Spleen (tissue), 7 donors: Measurements from ENCODE around the gene TNFSF12.

ENCODE experiments used
- POLR2A ChIP-seq, 3 donors: fragments of 450-650 bp; IDR thresholded peaks; one replicate each; pipeline ENCODE4 v1.5.1; 2017; ENCODE audit warnings: antibody characterized with exemption in 3 of 3, mild to moderate bottlenecking in 1 of 3
- POLR2AphosphoS5 ChIP-seq, 3 donors: sonication (generic); formaldehyde crosslinking; IDR thresholded peaks; one replicate each; pipeline ENCODE4 v1.5.1; 2017; ENCODE audit warnings: antibody characterized with exemption in 3 of 3
- TF ChIP-seq, protein P1 (sequence below), 11 experiments: fragments of 200-600 bp in 7 of 11; fragments of 450-650 bp in 4 of 11; sonication (generic) in 4 of 11; IDR thresholded peaks in 8 of 11; conservative IDR thresholded peaks in 3 of 11; 1 replicate in 7 of 11; 2 replicates in 4 of 11; pipeline versions ENCODE4 v1.4.0 to v1.8.0; 2016 to 2021; ENCODE audit warnings: antibody characterized with exemption in 11 of 11, inconsistent platforms in 4 of 11, mild to moderate bottlenecking in 1 of 11
- donor health status: DM: no; HTN: no; CAD: no; lungs with moderate emphysema.
- donor health status: DM: no; HTN: no; CAD: no.
- donor health status: DM: no; HTN: no; CAD: no.

DNA sequence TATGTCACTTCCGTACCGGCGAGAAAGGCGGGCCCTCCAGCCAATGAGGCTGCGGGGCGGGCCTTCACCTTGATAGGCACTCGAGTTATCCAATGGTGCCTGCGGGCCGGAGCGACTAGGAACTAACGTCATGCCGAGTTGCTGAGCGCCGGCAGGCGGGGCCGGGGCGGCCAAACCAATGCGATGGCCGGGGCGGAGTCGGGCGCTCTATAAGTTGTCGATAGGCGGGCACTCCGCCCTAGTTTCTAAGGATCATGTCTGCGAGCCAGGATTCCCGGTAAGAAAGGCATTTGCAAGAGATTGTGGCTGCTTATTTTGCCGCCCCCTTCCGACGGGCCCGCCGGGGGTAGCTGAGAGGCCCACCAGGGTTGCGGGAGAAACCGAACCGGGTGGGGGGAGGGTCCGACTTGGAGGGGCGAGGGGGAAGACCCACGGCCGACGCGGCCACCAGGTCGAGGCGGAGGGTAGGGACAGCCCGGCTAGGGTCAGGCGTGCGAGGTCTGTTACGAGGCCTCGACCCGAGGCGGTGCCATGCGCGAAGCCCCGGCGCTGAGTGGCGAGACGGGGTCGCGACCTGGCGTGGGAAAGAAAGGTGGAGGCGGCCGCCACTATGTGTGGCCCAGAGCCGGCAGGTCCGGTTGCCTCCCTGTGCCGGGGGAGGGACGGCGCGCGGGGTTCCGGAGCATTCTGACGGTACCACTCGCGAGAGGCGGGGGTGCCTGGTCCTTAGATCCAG lies 23.9 kb downstream of the TNFSF12 start:
- TF ChIP-seq, protein P1, sequence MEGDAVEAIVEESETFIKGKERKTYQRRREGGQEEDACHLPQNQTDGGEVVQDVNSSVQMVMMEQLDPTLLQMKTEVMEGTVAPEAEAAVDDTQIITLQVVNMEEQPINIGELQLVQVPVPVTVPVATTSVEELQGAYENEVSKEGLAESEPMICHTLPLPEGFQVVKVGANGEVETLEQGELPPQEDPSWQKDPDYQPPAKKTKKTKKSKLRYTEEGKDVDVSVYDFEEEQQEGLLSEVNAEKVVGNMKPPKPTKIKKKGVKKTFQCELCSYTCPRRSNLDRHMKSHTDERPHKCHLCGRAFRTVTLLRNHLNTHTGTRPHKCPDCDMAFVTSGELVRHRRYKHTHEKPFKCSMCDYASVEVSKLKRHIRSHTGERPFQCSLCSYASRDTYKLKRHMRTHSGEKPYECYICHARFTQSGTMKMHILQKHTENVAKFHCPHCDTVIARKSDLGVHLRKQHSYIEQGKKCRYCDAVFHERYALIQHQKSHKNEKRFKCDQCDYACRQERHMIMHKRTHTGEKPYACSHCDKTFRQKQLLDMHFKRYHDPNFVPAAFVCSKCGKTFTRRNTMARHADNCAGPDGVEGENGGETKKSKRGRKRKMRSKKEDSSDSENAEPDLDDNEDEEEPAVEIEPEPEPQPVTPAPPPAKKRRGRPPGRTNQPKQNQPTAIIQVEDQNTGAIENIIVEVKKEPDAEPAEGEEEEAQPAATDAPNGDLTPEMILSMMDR (IDR thresholded peaks at IDR 0.05 in 8 of 11, conservative IDR thresholded peaks at IDR 0.05 in 3 of 11): peak in 7 of 11 experiments; percentile 13 to 40 (median 22)
- TF ChIP-seq POLR2A (IDR thresholded peaks at IDR 0.05) (peak; percentile 96 to 98 (median 98)), POLR2AphosphoS5 (IDR thresholded peaks at IDR 0.05) (peak; percentile 99 to 100 (median 100))
